ENCODE measurements around the gene NME9. TPM values are rescaled to one million over a fixed set of nuclear protein-coding genes. Genes with fewer than 3 reads are reported as not detected.

The NME9 gene
- total and polyA plus RNA-seq, 10 of the 15 experiments (the other 5 are each of a cell fraction or from before 2014, with no cell fraction given), result 0.09 to 0.68 (median 0.22) TPM; not detected in 6

DNA sequence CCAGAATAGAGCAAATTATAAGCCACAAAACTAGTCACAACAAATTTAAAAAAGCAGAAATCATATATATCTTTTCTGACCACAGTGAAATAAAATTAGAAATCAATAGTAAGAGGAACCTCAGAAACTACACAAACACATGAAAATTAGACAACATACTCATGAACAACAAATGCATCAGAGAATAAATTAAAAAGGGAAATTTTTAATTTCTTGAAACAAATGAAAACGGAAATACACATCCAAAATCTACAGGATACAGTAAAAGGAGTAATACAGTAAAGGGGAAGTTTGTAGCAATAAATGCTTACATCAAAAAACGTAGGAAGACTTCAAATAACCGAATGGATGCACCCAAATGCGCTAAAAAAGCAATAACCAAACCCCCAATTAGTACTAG lies 19.2 kb downstream of the NME9 start:
- POLR2A ChIA-PET, result no interaction called here
- DNase-seq (ENCODE audit: low read depth, low spot score) (no peak), ATAC-seq (no peak), FAIRE-seq (no peak)
- no peak overlapping the region for H3K27ac ChIP-seq (ENCODE audit: control insufficient read depth, insufficient read depth)
- no peaks in the 10 kb centered on the region; the same call in 1 of the 3 replicates for H3K9me3 ChIP-seq (replicated peaks; ENCODE audit: control insufficient read depth, insufficient read depth, low read length)
- no peaks in the 10 kb centered on the region for H3K79me2 ChIP-seq (ENCODE audit: control insufficient read depth, insufficient read depth, low read length)
- H3K27me3 ChIP-seq (replicated peaks in 1 of 2; ENCODE audit: control insufficient read depth in 2 of 2, insufficient read depth in 2 of 2, low read length in 1 of 2), result no peaks in the 10 kb centered on the region
- H3K4me3 ChIP-seq, result no peak overlapping the region
- intact Hi-C loops (cut with micrococcal nuclease; ENCODE audit: unreplicated experiment), result no loop called here
- in situ Hi-C loops (cut with MboI), result no loop called here
- CTCF ChIA-PET, result no interaction called here
- H3K36me3 ChIP-seq (ENCODE audit: control insufficient read depth in 2 of 2, insufficient read depth in 2 of 2, low read length in 1 of 2), result no peaks in the 10 kb centered on the region
- H4K20me1 ChIP-seq (ENCODE audit: control insufficient read depth, insufficient read depth), result no peaks in the 10 kb centered on the region
- no peak for TF ChIP-seq JUND (IDR thresholded peaks at IDR 0.05; ENCODE audit: low read depth, low read length)
- TF ChIP-seq RUNX3 (IDR thresholded peaks at IDR 0.05; ENCODE audit: low read length), result no peak
- no peak for TF ChIP-seq IKZF2 (IDR thresholded peaks at IDR 0.05)
- no peak for TF ChIP-seq SREBF1 (IDR thresholded peaks at IDR 0.05; ENCODE audit: low read length)
- TF ChIP-seq JUNB (IDR thresholded peaks at IDR 0.05), result no peak
- TF ChIP-seq POLR2A (IDR thresholded peaks at IDR 0.05; ENCODE audit: low read depth, low read length), result no peak
- no peak for TF ChIP-seq ZZZ3 (IDR thresholded peaks at IDR 0.05; ENCODE audit: control insufficient read depth, insufficient read length, low read depth)
- TF ChIP-seq, protein P1, sequence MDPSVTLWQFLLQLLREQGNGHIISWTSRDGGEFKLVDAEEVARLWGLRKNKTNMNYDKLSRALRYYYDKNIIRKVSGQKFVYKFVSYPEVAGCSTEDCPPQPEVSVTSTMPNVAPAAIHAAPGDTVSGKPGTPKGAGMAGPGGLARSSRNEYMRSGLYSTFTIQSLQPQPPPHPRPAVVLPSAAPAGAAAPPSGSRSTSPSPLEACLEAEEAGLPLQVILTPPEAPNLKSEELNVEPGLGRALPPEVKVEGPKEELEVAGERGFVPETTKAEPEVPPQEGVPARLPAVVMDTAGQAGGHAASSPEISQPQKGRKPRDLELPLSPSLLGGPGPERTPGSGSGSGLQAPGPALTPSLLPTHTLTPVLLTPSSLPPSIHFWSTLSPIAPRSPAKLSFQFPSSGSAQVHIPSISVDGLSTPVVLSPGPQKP (IDR thresholded peaks at IDR 0.05; ENCODE audit: low read depth, low read length), result no peak
- no TSS peak for BruUV-seq (replicated peaks)
- H3K9ac ChIP-seq (ENCODE audit: control insufficient read depth, insufficient read depth, low read length), result no peak overlapping the region
- H2AFZ ChIP-seq (ENCODE audit: control insufficient read depth, low read depth, low read length), result no peak overlapping the region
- H3K4me2 ChIP-seq (ENCODE audit: control insufficient read depth, insufficient read depth), result no peak overlapping the region
- RAD21 ChIA-PET (ENCODE audit: unreplicated experiment), result no interaction called here
- 46% methylated on average over 4 of the region's 4 CpGs for WGBS (ENCODE audit: insufficient coverage, insufficient replicate concordance, low lambda C conversion rate, missing lambda C conversion rate)
- SMC1A ChIA-PET (ENCODE audit: uncharacterized antibody, unreplicated experiment), result no interaction called here
- no peaks in the 10 kb centered on the region for H3K4me1 ChIP-seq (ENCODE audit: control insufficient read depth, insufficient read depth, low read length)

DNA sequence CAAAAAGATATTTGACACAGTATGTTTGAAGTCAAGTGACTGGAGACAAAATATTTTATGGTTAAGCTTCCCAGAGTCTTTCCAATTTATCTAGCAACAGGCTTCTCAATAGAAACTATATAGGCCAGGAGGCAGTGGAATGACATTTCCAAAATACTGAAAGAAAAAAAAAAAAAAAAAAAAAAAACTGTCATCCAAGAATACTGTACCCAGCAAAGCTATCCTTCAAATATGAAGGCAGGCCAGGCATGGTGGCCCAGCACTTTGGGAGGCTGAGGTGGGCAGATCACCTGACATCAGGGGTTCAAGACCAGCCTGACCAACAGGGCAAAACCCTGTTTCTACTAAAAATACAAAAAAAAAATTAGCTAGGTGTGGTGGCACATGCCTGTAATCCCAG lies 20.9 kb downstream of the NME9 start:
- RAD21 ChIA-PET (ENCODE audit: unreplicated experiment), result no interaction called here
- intact Hi-C loops (cut with micrococcal nuclease; ENCODE audit: unreplicated experiment), result no loop called here
- no TSS peak for BruUV-seq (replicated peaks)

More for the DNA sequence above, 20.9 kb downstream of the NME9 start:
- Histone ChIP-seq H3K9me3 (replicated peaks; ENCODE audit: control insufficient read depth, insufficient read depth, low read length) (no peaks in the 10 kb centered on the region; the same call in 2 of the 3 replicates), H3K4me2 (ENCODE audit: control insufficient read depth, insufficient read depth) (no peak overlapping the region), H3K27me3 (replicated peaks in 1 of 2; ENCODE audit: control insufficient read depth in 2 of 2, insufficient read depth in 2 of 2, low read length in 1 of 2) (no peaks in the 10 kb centered on the region), H3K4me3 (no peak overlapping the region), H2AFZ (ENCODE audit: control insufficient read depth, low read depth, low read length) (no peak overlapping the region), H3K4me1 (ENCODE audit: control insufficient read depth, insufficient read depth, low read length) (no peaks in the 10 kb centered on the region), H3K9ac (ENCODE audit: control insufficient read depth, insufficient read depth, low read length) (no peak overlapping the region), H3K36me3 (ENCODE audit: control insufficient read depth in 2 of 2, insufficient read depth in 2 of 2, low read length in 1 of 2) (no peaks in the 10 kb centered on the region), H4K20me1 (ENCODE audit: control insufficient read depth, insufficient read depth) (no peaks in the 10 kb centered on the region), H3K27ac (ENCODE audit: control insufficient read depth, insufficient read depth) (no peak overlapping the region), H3K79me2 (ENCODE audit: control insufficient read depth, insufficient read depth, low read length) (no peaks in the 10 kb centered on the region)
- ATAC-seq (no peak), FAIRE-seq (no peak), DNase-seq (ENCODE audit: low read depth, low spot score) (no peak)
- ChIA-PET CTCF (no interaction called here), POLR2A (no interaction called here), SMC1A (ENCODE audit: uncharacterized antibody, unreplicated experiment) (no interaction called here)
- TF ChIP-seq POLR2A (IDR thresholded peaks at IDR 0.05; ENCODE audit: low read depth, low read length), result no peak
- in situ Hi-C loops (cut with MboI), result no loop called here

Data from GM12878 (cell line).